A549 (cell line): ENCODE data around the gene PRR5. TPM values are rescaled to one million over a fixed set of nuclear protein-coding genes. Genes with fewer than 3 reads are reported as not detected.

ENCODE experiments used
- ATAC-seq, 2 experiments: fragments of 200-7000 bp in 1 of 2; fragments of >200 bp in 1 of 2; cut with Nextera tagmentation in 1 of 2; cut with Tn5 transposase in 1 of 2; 3 replicates each; pipeline versions ENCODE4 v1.8.0 to v1.9.1; 2018 to 2020; ENCODE audit warnings: mild to moderate bottlenecking in 1 of 2, moderate library complexity in 1 of 2
- CTCF ChIA-PET: fragments of 300-600 bp; sonication (Branson Sonifier 250); formaldehyde crosslinking; extraction: SDS; loops from one replicate; lab custom pipeline; 2021; ENCODE audit warnings: antibody characterized with exemption, inconsistent platforms; lab: Yijun Ruan, JAX
- POLR2A ChIA-PET: fragments of 350-600 bp; formaldehyde crosslinking; extraction: SDS; loops from one replicate; lab custom pipeline; 2021; ENCODE audit warnings: antibody characterized with exemption, inconsistent platforms; lab: Yijun Ruan, JAX
- DNase-seq, 2 experiments: peaks; one replicate each; pipeline versions ENCODE4 v3.0.0 to v3.0.0-alpha.2; 2011 to 2016; ENCODE audit warnings: low read depth in 1 of 2, low spot score in 1 of 2
- FAIRE-seq: peaks from 2 replicates; lab custom pipeline; 2011; peaks lifted over from hg19 to GRCh38; lab: Jason Lieb, UNC
- H3K27ac ChIP-seq, 2 experiments: fragments of >200 bp; sonication (Bioruptor Twin); formaldehyde crosslinking; 3 replicates each; pipeline ENCODE4 v1.5.1; 2016 to 2017
- H3K4me1 ChIP-seq: fragments of >200 bp; sonication (Bioruptor Twin); formaldehyde crosslinking; 3 replicates; pipeline ENCODE4 v1.6.1; 2016
- H3K4me2 ChIP-seq: fragments of >200 bp; sonication (Bioruptor Twin); formaldehyde crosslinking; 3 replicates; pipeline ENCODE4 v1.6.1; 2016
- H3K4me3 ChIP-seq: fragments of >200 bp; sonication (Bioruptor Twin); formaldehyde crosslinking; 3 replicates; pipeline ENCODE4 v1.5.1; 2016
- H3K9me3 ChIP-seq: fragments of >200 bp; sonication (Bioruptor Twin); formaldehyde crosslinking; 3 replicates; pipeline ENCODE4 v1.6.1; 2016
- CBX8 ChIP-seq: fragments of 200-600 bp; sonication (generic); IDR thresholded peaks from 2 replicates; pipeline ENCODE4 v1.6.1; 2016
- CHD2 ChIP-seq: fragments of 150-350 bp; IDR thresholded peaks from 2 replicates; pipeline ENCODE4 v1.6.1; 2014; ENCODE audit warnings: low read length; ENCODE audit not compliant: partially characterized antibody
- EHF ChIP-seq: fragments of 250-450 bp; sonication (Bioruptor Pico); IDR thresholded peaks from 2 replicates; pipeline ENCODE4 v1.5.0; 2020; ENCODE audit warnings: mild to moderate bottlenecking
- EHMT2 ChIP-seq: fragments of 200-600 bp; sonication (generic); IDR thresholded peaks from 2 replicates; pipeline ENCODE4 v1.6.1; 2016; ENCODE audit warnings: antibody characterized with exemption, low read depth, mild to moderate bottlenecking, moderate library complexity
- FOSB ChIP-seq: fragments of 250-450 bp; sonication (Bioruptor Pico); IDR thresholded peaks from 2 replicates; pipeline ENCODE4 v1.5.0; 2020; ENCODE audit warnings: mild to moderate bottlenecking, moderate library complexity
- FOSL2 ChIP-seq, 2 experiments: fragments of 450-650 bp in 1 of 2; fragments of >200 bp in 1 of 2; sonication (Bioruptor Twin) in 1 of 2; formaldehyde crosslinking; IDR thresholded peaks; 2 replicates each; pipeline versions ENCODE4 v1.5.0 to v1.6.1; 2016 to 2020; ENCODE audit warnings: mild to moderate bottlenecking in 1 of 2, moderate library complexity in 1 of 2
- GATA3 ChIP-seq: IDR thresholded peaks from 2 replicates; pipeline ENCODE4 v1.6.1; 2012; ENCODE audit warnings: borderline replicate concordance
- HEYL ChIP-seq: fragments of 250-450 bp; sonication (Bioruptor Pico); IDR thresholded peaks from 2 replicates; pipeline ENCODE4 v1.8.0; 2021; ENCODE audit warnings: mild to moderate bottlenecking, moderate library complexity
- HOXB13 ChIP-seq: fragments of 250-450 bp; sonication (Bioruptor Pico); IDR thresholded peaks from 2 replicates; pipeline ENCODE4 v1.5.0; 2020; ENCODE audit warnings: low read depth, mild to moderate bottlenecking, moderate library complexity
- KDM5A ChIP-seq: fragments of 200-600 bp; sonication (generic); IDR thresholded peaks from 2 replicates; pipeline ENCODE4 v1.6.1; 2016; ENCODE audit warnings: antibody characterized with exemption, mild to moderate bottlenecking
- MYC ChIP-seq: IDR thresholded peaks from 2 replicates; pipeline ENCODE4 v1.6.1; 2012; ENCODE audit warnings: mild to moderate bottlenecking, inconsistent platforms, low read length, improper control_type of control experiment, borderline replicate concordance
- NPAS2 ChIP-seq: fragments of 250-450 bp; sonication (Bioruptor Pico); IDR thresholded peaks from 2 replicates; pipeline ENCODE4 v1.8.0; 2022; ENCODE audit warnings: mild to moderate bottlenecking, moderate library complexity, borderline replicate concordance
- NR3C1 ChIP-seq: fragments of >200 bp; sonication (Bioruptor Twin); formaldehyde crosslinking; IDR thresholded peaks from 3 replicates; pipeline ENCODE4 v1.6.1; 2017
- POLR2A ChIP-seq: IDR thresholded peaks from 2 replicates; pipeline ENCODE4 v1.6.1; 2012; ENCODE audit warnings: mild to moderate bottlenecking, low read length
- POLR2AphosphoS2 ChIP-seq: conservative IDR thresholded peaks from 2 replicates; pipeline ENCODE4 v1.6.1; 2012; ENCODE audit warnings: low read length, improper control_type of control experiment, inconsistent platforms
- RAD21 ChIP-seq, 2 experiments: fragments of >200 bp in 1 of 2; sonication (Bioruptor Twin) in 1 of 2; formaldehyde crosslinking in 1 of 2; IDR thresholded peaks in 1 of 2; conservative IDR thresholded peaks in 1 of 2; 2 replicates in 1 of 2; 3 replicates in 1 of 2; pipeline ENCODE4 v1.6.1; 2012 to 2018; ENCODE audit warnings: inconsistent platforms in 1 of 2
- RARB ChIP-seq: fragments of 250-450 bp; sonication (Bioruptor Pico); IDR thresholded peaks from 2 replicates; pipeline ENCODE4 v1.8.0; 2021; ENCODE audit warnings: mild to moderate bottlenecking, moderate library complexity
- SMC3 ChIP-seq: fragments of >200 bp; sonication (Bioruptor Twin); formaldehyde crosslinking; IDR thresholded peaks from 3 replicates; pipeline ENCODE4 v1.6.1; 2018; ENCODE audit warnings: inconsistent platforms
- SREBF2 ChIP-seq: fragments of 450-650 bp; IDR thresholded peaks from 2 replicates; pipeline ENCODE4 v1.6.1; 2014; ENCODE audit warnings: mild to moderate bottlenecking, moderate library complexity
- ZC3H11A ChIP-seq: fragments of 450-650 bp; IDR thresholded peaks from 2 replicates; pipeline ENCODE4 v1.6.1; 2014; ENCODE audit warnings: antibody characterized with exemption, mild to moderate bottlenecking
- ZFP36 ChIP-seq: fragments of 450-650 bp; IDR thresholded peaks from 2 replicates; pipeline ENCODE4 v1.6.1; 2014; ENCODE audit warnings: borderline replicate concordance; ENCODE audit not compliant: partially characterized antibody
- ZNF302 ChIP-seq: fragments of 250-450 bp; sonication (Bioruptor Pico); IDR thresholded peaks from 2 replicates; pipeline ENCODE4 v1.9.0; 2021; ENCODE audit warnings: inconsistent platforms, mild to moderate bottlenecking, moderate library complexity
- ZSCAN20 ChIP-seq: fragments of 250-450 bp; sonication (Bioruptor Pico); IDR thresholded peaks from 2 replicates; pipeline ENCODE4 v1.8.0; 2022; ENCODE audit warnings: mild to moderate bottlenecking, moderate library complexity
- WGBS: methylation state at CpG from one replicate; pipeline ENCODE4 v1.1.6; 2017; ENCODE audit errors: missing lambda C conversion rate; 5-methylcytosine and 5-hydroxymethylcytosine counted together
- polyA plus RNA-seq, 4 experiments: library from polyadenylated mRNA; depleted of rRNA in 3 of 4; stranded (reverse); fragments of >200 nt; fragmentation: RNase III in 1 of 4; extraction: RNeasy Plus Mini Kit Qiagen cat#74134 plus additional on column Dnase treatment in 1 of 4; gene quantifications; 2 replicates in 3 of 4; 3 replicates in 1 of 4; pipeline ENCODE4 v1.2.3, GENCODE V29; 2011 to 2017
- TF ChIP-seq, protein P1 (sequence below): fragments of 450-650 bp; IDR thresholded peaks from 2 replicates; pipeline ENCODE4 v1.6.1; 2014; ENCODE audit warnings: antibody characterized with exemption
- TF ChIP-seq, protein P2 (sequence below): IDR thresholded peaks from 2 replicates; pipeline ENCODE4 v1.6.1; 2012; ENCODE audit warnings: low read depth, borderline replicate concordance
- TF ChIP-seq, protein P3 (sequence below): IDR thresholded peaks from 2 replicates; pipeline ENCODE4 v1.6.1; 2012
- TF ChIP-seq, protein P4 (sequence below): fragments of >200 bp; sonication (Bioruptor Twin); formaldehyde crosslinking; IDR thresholded peaks from 3 replicates; pipeline ENCODE4 v1.5.1; 2016
- TF ChIP-seq, protein P5 (sequence below): fragments of 150-350 bp; IDR thresholded peaks from 2 replicates; pipeline ENCODE4 v1.6.1; 2014; ENCODE audit warnings: low read depth, mild to moderate bottlenecking, low read length
- TF ChIP-seq, protein P6 (sequence below): fragments of >200 bp; sonication (Bioruptor Twin); formaldehyde crosslinking; IDR thresholded peaks from 2 replicates; pipeline ENCODE4 v1.6.1; 2016

The PRR5 gene
- polyA plus RNA-seq, 2 of the 4 experiments (the other 2 are of a cell fraction) = 7.1 to 19.5 TPM

DNA sequence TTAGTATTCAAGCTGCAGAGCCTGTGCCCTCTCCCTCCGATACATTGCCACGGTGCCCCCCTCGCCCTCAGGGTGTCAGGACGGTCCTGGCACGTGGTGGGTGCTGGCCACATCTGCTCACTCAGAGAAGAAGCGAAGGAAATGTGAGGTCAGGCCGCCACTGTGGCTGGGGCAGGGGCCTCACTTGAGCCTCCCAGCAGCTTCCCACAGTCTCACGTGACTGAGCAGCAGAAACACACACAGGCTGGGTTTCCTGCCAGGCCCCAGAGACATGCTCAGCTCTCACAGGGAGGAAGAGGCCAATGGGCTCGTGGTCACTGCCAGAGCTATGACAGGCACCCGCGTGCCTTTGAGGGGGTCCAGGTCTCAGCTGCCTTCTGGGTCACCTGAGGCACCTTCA, 37.9 kb upstream of the PRR5 start:
- no peak overlapping the region for H3K4me3 ChIP-seq
- no peak overlapping the region for H3K4me2 ChIP-seq
- POLR2A ChIA-PET = no interaction called here
- ATAC-seq (no peak), DNase-seq (no peak), FAIRE-seq (no peak)
- CTCF ChIA-PET = interaction anchor here (3.3 kb wide), 1 partner anchor 21 kb away, joined by 11 read pairs; no protein-coding TSS in a partner anchor
- no peaks in the 10 kb centered on the region for H3K9me3 ChIP-seq
- H3K27ac ChIP-seq = no peak overlapping the region
- peaks cover 1% of the 10 kb centered on the region; the same call in 2 of the 3 replicates for H3K4me1 ChIP-seq
- TF ChIP-seq, protein P1, sequence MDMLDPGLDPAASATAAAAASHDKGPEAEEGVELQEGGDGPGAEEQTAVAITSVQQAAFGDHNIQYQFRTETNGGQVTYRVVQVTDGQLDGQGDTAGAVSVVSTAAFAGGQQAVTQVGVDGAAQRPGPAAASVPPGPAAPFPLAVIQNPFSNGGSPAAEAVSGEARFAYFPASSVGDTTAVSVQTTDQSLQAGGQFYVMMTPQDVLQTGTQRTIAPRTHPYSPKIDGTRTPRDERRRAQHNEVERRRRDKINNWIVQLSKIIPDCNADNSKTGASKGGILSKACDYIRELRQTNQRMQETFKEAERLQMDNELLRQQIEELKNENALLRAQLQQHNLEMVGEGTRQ = no peak
- TF ChIP-seq RARB (CRISPR knock-in tag) (no peak), FOSB (CRISPR knock-in tag) (no peak), MYC (no peak)
- 70% methylated on average over 4 of the region's 11 CpGs for WGBS

DNA sequence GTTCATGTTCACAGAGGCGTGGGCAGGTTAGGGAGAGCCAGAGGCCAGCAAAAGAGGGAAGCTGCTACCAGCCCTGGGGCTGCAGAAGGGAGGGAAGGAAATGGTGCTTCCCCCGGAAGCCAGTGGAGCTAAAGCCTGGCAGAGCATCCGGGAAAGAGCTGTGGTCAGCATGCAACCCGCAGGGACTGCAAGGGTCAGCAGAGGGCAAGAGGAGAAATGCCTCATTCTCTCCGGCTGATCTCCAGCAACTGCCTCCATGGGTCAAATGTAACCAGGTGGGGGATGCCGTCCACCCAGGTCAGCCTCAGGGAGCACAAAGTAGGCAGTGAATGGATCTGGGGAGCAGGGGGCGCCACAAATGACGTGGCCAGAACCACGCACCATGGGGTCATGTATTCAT, 36.9 kb upstream of the PRR5 start:
- ChIA-PET POLR2A (no interaction called here), CTCF (interaction anchor here (0.6 to 3.3 kb wide), 4 partner anchors 20 to 1314 kb away, joined by 3 to 11 read pairs (median 3); no protein-coding TSS in a partner anchor)
- 54% methylated on average over 9 of the region's 9 CpGs for WGBS
- H3K4me3 ChIP-seq = no peak overlapping the region
- FAIRE-seq (no peak), ATAC-seq (no peak), DNase-seq (no peak)
- no peak overlapping the region for H3K4me2 ChIP-seq
- H3K4me1 ChIP-seq = peaks cover 5% of the 10 kb centered on the region; the same call in 2 of the 3 replicates
- H3K9me3 ChIP-seq = no peaks in the 10 kb centered on the region
- H3K27ac ChIP-seq = no peak overlapping the region
- TF ChIP-seq CBX8 (no peak), HEYL (CRISPR knock-in tag) (no peak), FOSL2 (IDR thresholded peaks at IDR 0.05) (no peak), FOSL2 (CRISPR knock-in tag; IDR thresholded peaks at IDR 0.05) (no peak), SREBF2 (no peak), RAD21 (conservative IDR thresholded peaks at IDR 0.05 in 1 of 2, IDR thresholded peaks at IDR 0.05 in 1 of 2) (no peak), ZFP36 (no peak), POLR2AphosphoS2 (no peak), NPAS2 (no peak), NR3C1 (no peak), ZC3H11A (no peak), CHD2 (no peak), POLR2A (no peak)
- TF ChIP-seq, protein P2, sequence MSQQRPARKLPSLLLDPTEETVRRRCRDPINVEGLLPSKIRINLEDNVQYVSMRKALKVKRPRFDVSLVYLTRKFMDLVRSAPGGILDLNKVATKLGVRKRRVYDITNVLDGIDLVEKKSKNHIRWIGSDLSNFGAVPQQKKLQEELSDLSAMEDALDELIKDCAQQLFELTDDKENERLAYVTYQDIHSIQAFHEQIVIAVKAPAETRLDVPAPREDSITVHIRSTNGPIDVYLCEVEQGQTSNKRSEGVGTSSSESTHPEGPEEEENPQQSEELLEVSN = no peak
- TF ChIP-seq, protein P3, sequence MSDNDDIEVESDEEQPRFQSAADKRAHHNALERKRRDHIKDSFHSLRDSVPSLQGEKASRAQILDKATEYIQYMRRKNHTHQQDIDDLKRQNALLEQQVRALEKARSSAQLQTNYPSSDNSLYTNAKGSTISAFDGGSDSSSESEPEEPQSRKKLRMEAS = no peak
- TF ChIP-seq, protein P4, sequence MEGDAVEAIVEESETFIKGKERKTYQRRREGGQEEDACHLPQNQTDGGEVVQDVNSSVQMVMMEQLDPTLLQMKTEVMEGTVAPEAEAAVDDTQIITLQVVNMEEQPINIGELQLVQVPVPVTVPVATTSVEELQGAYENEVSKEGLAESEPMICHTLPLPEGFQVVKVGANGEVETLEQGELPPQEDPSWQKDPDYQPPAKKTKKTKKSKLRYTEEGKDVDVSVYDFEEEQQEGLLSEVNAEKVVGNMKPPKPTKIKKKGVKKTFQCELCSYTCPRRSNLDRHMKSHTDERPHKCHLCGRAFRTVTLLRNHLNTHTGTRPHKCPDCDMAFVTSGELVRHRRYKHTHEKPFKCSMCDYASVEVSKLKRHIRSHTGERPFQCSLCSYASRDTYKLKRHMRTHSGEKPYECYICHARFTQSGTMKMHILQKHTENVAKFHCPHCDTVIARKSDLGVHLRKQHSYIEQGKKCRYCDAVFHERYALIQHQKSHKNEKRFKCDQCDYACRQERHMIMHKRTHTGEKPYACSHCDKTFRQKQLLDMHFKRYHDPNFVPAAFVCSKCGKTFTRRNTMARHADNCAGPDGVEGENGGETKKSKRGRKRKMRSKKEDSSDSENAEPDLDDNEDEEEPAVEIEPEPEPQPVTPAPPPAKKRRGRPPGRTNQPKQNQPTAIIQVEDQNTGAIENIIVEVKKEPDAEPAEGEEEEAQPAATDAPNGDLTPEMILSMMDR = no peak

DNA sequence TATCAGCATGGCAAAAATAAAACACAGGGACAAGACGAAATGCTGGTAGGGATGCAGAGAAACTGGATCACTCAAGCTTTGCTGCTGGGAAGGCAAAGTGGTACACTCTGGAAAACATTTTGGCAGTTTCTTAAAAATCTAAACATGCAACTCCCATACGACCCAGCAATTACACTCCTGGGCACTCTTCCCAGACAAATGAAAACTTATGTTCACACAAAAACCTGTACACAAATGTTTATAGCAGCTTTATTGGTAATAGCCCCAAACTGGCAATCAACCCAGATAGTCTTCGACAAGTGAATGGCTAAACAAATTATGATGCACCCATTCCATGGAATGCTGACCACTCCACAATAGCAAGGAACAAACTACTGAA, 35.8 kb upstream of the PRR5 start:
- Histone ChIP-seq H3K27ac (no peak overlapping the region), H3K4me3 (no peak overlapping the region), H3K4me2 (no peak overlapping the region), H3K9me3 (no peaks in the 10 kb centered on the region), H3K4me1 (peaks cover 5% of the 10 kb centered on the region; the same call in 2 of the 3 replicates)
- WGBS = 57% methylated on average over 3 of the region's 3 CpGs
- no peak for DNase-seq
- ChIA-PET CTCF (interaction anchor here (0.6 to 2.5 kb wide), 4 partner anchors 18 to 673 kb away, joined by 3 to 7 read pairs (median 3); no protein-coding TSS in a partner anchor), POLR2A (no interaction called here)
- FAIRE-seq = no peak
- no peak for ATAC-seq
- TF ChIP-seq, protein P1 = no peak
- TF ChIP-seq, protein P5, sequence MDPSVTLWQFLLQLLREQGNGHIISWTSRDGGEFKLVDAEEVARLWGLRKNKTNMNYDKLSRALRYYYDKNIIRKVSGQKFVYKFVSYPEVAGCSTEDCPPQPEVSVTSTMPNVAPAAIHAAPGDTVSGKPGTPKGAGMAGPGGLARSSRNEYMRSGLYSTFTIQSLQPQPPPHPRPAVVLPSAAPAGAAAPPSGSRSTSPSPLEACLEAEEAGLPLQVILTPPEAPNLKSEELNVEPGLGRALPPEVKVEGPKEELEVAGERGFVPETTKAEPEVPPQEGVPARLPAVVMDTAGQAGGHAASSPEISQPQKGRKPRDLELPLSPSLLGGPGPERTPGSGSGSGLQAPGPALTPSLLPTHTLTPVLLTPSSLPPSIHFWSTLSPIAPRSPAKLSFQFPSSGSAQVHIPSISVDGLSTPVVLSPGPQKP = no peak
- TF ChIP-seq EHMT2 (no peak), POLR2A (no peak), EHF (no peak), KDM5A (no peak), GATA3 (no peak), FOSL2 (IDR thresholded peaks at IDR 0.05) (no peak), FOSL2 (CRISPR knock-in tag; IDR thresholded peaks at IDR 0.05) (no peak), RAD21 (conservative IDR thresholded peaks at IDR 0.05 in 1 of 2, IDR thresholded peaks at IDR 0.05 in 1 of 2) (no peak), SMC3 (no peak), ZNF302 (CRISPR knock-in tag) (no peak), HOXB13 (CRISPR knock-in tag) (no peak), NPAS2 (no peak), ZSCAN20 (CRISPR knock-in tag) (no peak)
- TF ChIP-seq, protein P6, sequence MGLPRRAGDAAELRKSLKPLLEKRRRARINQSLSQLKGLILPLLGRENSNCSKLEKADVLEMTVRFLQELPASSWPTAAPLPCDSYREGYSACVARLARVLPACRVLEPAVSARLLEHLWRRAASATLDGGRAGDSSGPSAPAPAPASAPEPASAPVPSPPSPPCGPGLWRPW = no peak
